ENCODE measurements around the gene CREB3.

Gene CREB3

GRCh38 chr9:35732185-35732799, at the start of gene CREB3, which contains the start of gene TLN1:
CREB3 (plus strand) TSS chr9:35732666; CDS start chr9:35732773, 107 bp downstream.
TLN1 (minus strand) TSS chr9:35732195; CDS start chr9:35725694, 6,501 bp downstream.
- DNase-seq = peak; percentile 90 to 100 (median 98)
- intact Hi-C loops (cut with DNase I) = loop anchor here (2.0 to 10.0 kb wide), 4 partner anchors 75 to 637 kb away; partner anchors contain the start of genes FAM221B, PIGO, TESK1 and TMEM8B

- intact Hi-C loops (cut with DNase I) = no loop called here
Measured at GRCh38 chr9:35683323-35683722, 49.1 kb upstream of the CREB3 start.

GRCh38 chr9:35684921-35685320, 47.5 kb upstream of the CREB3 start:
- intact Hi-C loops (cut with DNase I) = no loop called here
- peak in 2 of 10 donors; percentile 12 to 67 for DNase-seq

More at GRCh38 chr9:35683323-35683722, 49.1 kb upstream of the CREB3 start:
- peak in 1 of 10 donors; percentile 7 for DNase-seq

GRCh38 chr9:35685506-35685905, 47.0 kb upstream of the CREB3 start:
- peak in 2 of 10 donors; percentile 60 to 61 for DNase-seq
- intact Hi-C loops (cut with DNase I) = no loop called here

- peak in 2 of 10 donors; percentile 39 to 62 for DNase-seq
- intact Hi-C loops (cut with DNase I) = no loop called here
Measured at GRCh38 chr9:35686222-35687203, 46.0 kb upstream of the CREB3 start.

- peak in 1 of 10 donors; percentile 33 for DNase-seq
- intact Hi-C loops (cut with DNase I) = no loop called here
Measured at GRCh38 chr9:35687306-35687705, 45.2 kb upstream of the CREB3 start.

GRCh38 chr9:35687972-35688557, 44.4 kb upstream of the CREB3 start:
- DNase-seq = peak in 1 of 10 donors; percentile 67

GRCh38 chr9:35688558-35689541, 43.6 kb upstream of the CREB3 start:
- peak in 1 of 10 donors; percentile 70 for DNase-seq
- intact Hi-C loops (cut with DNase I) = no loop called here

More at GRCh38 chr9:35687972-35688557, 44.4 kb upstream of the CREB3 start:
- intact Hi-C loops (cut with DNase I) = no loop called here

GRCh38 chr9:35689542-35690293, 42.7 kb upstream of the CREB3 start, which contains the start of gene TPM2:
TPM2 (minus strand) TSS chr9:35689925; CDS start chr9:35689817, 108 bp downstream.
- no peak for DNase-seq
- intact Hi-C loops (cut with DNase I) = loop anchor here (5.0 kb wide), 1 partner anchor 38 kb away; no protein-coding TSS in a partner anchor

- intact Hi-C loops (cut with DNase I) = loop anchor here (5.0 kb wide), 1 partner anchor 37 kb away; no protein-coding TSS in a partner anchor
- DNase-seq = no peak
Measured at GRCh38 chr9:35690294-35690613, 42.2 kb upstream of the CREB3 start.

GRCh38 chr9:35690614-35691333, 41.7 kb upstream of the CREB3 start:
- intact Hi-C loops (cut with DNase I) = loop anchor here (5.0 kb wide), 1 partner anchor 37 kb away; no protein-coding TSS in a partner anchor
- DNase-seq = peak in 8 of 10 donors; percentile 30 to 89 (median 42)

GRCh38 chr9:35691334-35691650, 41.2 kb upstream of the CREB3 start:
- intact Hi-C loops (cut with DNase I) = loop anchor here (5.0 kb wide), 1 partner anchor 36 kb away; no protein-coding TSS in a partner anchor
- DNase-seq = no peak

GRCh38 chr9:35691757-35692301, 40.6 kb upstream of the CREB3 start:
- DNase-seq = no peak
- intact Hi-C loops (cut with DNase I) = loop anchor here (5.0 kb wide), 1 partner anchor 35 kb away; no protein-coding TSS in a partner anchor

GRCh38 chr9:35695943-35696401, 36.5 kb upstream of the CREB3 start:
- no peak for DNase-seq
- intact Hi-C loops (cut with DNase I) = loop anchor here (5.0 kb wide), 1 partner anchor 39 kb away; the partner anchor contains the start of genes CCDC107 and RMRP

GRCh38 chr9:35696520-35697215, 35.8 kb upstream of the CREB3 start:
- peak in 4 of 10 donors; percentile 35 to 90 (median 46) for DNase-seq

GRCh38 chr9:35697486-35697885, 35.0 kb upstream of the CREB3 start:
- peak in 1 of 10 donors; percentile 52 for DNase-seq
- intact Hi-C loops (cut with DNase I) = loop anchor here (5.0 kb wide), 1 partner anchor 40 kb away; the partner anchor contains the start of genes CCDC107 and RMRP

More at GRCh38 chr9:35696520-35697215, 35.8 kb upstream of the CREB3 start:
- intact Hi-C loops (cut with DNase I) = loop anchor here (5.0 kb wide), 1 partner anchor 39 kb away; the partner anchor contains the start of genes CCDC107 and RMRP
